ENCODE data around the gene MADD. TPM values are rescaled to one million over a fixed set of nuclear protein-coding genes. Genes with fewer than 3 reads are reported as not detected.
A peak's percentile ranks its signal among the peaks of the same experiment; 100 is the strongest.

MADD gene
- polyA plus RNA-seq, 6 donors from 2014 or later = 12.1 to 24.8 (median 16.4) TPM

DNA sequence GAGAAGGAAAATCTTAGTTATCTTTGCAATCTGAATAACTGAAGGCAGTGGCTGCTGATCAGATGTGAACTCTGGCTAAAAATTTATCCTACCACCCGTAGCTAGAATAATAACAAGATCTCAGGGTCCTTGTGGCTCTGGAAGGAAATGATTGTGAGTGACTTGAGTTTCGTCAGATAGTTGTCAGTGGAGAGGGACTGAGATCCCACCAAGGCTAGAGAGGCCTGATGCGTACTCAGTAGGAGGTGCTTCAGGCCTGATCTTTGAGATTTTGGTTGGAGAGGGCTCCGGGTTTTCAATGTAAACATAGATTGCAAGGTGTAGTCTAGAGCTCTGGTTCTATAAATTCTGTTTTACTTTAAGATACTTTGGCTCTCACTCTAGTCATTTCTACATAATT is 1.4 kb downstream of the MADD start:
- peaks cover 3 to 6% of the 10 kb centered on the region in 2 donors for H3K36me3 Mint-ChIP-seq
- no peaks in the 10 kb centered on the region for H3K9me3 Mint-ChIP-seq
- peak overlapping the region; percentile 0 to 95 (median 40) for H3K27ac Mint-ChIP-seq
- no peaks in the 10 kb centered on the region for H3K27me3 Mint-ChIP-seq
- H3K4me3 Mint-ChIP-seq = peak overlapping the region; percentile 68 to 95 (median 89)
- H3K4me1 Mint-ChIP-seq = peaks cover 45 to 63% (median 56%) of the 10 kb centered on the region in 3 donors
- DNase-seq = no peak
- no peak for ATAC-seq (ENCODE audit: low read depth in 2 of 2)

DNA sequence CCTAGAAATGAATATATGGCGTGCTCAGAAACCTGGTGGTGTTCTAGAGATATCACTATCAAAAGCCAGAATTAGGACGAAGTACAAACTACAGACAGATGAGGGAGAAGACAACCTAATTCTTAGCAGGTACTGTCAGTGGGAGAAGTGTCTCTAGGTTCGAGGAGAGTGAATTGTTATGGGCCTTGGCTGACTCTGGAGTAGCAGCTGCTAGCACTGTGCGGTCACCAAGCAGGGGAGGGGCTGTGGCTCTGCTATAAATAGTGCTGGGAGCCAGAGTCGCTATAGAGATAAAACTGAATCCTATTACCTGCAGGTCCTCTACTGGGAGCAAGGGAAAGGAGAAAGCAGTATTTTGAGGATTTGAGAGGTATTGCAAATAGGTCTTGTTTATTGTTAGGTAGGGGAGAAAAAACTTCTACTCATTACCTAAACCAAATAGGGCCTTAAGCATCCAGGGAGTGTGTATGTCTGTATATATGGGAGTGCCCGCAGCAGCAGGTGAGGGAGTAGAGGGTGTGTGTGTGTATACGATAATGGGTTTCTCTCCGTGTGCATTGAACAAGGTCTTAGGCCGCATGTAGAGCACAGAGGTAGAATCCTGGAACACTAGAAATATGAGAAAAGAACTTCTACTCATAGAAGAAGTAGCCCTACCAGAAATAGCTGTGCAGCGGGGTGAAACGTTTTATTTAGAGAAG is 2.2 kb downstream of the MADD start:
- H3K27ac Mint-ChIP-seq = peak overlapping the region; percentile 8 to 84 (median 70)
- no peaks in the 10 kb centered on the region for H3K27me3 Mint-ChIP-seq
- H3K4me1 Mint-ChIP-seq = peaks cover 45 to 62% (median 57%) of the 10 kb centered on the region in 3 donors
- ATAC-seq (ENCODE audit: low read depth in 2 of 2) (no peak), DNase-seq (no peak)
- peaks cover 8% of the 10 kb centered on the region in 2 donors for H3K36me3 Mint-ChIP-seq
- no peaks in the 10 kb centered on the region for H3K9me3 Mint-ChIP-seq
- peak overlapping the region; percentile 68 to 95 (median 86) for H3K4me3 Mint-ChIP-seq

DNA sequence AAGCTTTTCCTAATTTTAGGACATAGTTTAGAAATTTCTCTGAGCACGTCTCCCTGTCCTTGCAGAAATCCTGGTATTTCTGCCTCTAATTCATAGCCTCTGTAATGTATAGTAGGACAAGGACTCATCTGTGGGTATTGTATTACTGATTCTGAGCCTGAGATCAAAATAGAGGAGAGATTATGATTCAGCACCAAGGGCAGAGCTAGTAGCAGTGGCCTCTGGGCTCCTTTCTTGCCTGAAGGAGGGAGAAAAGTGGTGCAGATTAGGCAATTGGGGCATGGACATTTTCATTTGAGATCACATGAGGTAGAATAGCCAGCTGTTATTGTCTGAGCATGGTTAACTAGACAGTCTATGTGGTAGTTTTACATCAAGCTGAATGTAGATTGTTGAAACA is 2.8 kb downstream of the MADD start:
- peak overlapping the region; percentile 68 to 95 (median 86) for H3K4me3 Mint-ChIP-seq
- DNase-seq (no peak), ATAC-seq (ENCODE audit: low read depth in 2 of 2) (no peak)
- H3K27me3 Mint-ChIP-seq = no peaks in the 10 kb centered on the region
- peaks cover 8% of the 10 kb centered on the region in 2 donors for H3K36me3 Mint-ChIP-seq
- H3K4me1 Mint-ChIP-seq = peaks cover 45 to 58% (median 57%) of the 10 kb centered on the region in 3 donors
- peak overlapping the region in 4 of 6 donors; percentile 2 to 78 (median 24) for H3K27ac Mint-ChIP-seq
- H3K9me3 Mint-ChIP-seq = no peaks in the 10 kb centered on the region

DNA sequence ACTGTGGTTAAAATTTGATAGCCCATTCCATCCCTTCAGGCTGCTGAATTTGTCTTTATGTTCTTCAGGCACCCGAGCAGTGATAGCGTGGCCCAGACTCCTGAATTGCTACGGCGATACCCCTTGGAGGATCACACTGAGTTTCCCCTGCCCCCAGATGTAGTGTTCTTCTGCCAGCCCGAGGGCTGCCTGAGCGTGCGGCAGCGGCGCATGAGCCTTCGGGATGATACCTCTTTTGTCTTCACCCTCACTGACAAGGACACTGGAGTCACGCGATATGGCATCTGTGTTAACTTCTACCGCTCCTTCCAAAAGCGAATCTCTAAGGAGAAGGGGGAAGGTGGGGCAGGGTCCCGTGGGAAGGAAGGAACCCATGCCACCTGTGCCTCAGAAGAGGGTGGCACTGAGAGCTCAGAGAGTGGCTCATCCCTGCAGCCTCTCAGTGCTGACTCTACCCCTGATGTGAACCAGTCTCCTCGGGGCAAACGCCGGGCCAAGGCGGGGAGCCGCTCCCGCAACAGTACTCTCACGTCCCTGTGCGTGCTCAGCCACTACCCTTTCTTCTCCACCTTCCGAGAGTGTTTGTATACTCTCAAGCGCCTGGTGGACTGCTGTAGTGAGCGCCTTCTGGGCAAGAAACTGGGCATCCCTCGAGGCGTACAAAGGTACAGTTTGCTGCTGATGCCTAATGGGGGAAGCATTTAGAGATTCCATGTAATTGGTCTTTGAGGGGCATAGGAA is 4.7 kb downstream of the MADD start:
- ATAC-seq (ENCODE audit: low read depth in 2 of 2) = no peak
- no peak for DNase-seq
- H3K4me3 Mint-ChIP-seq = peak overlapping the region in 1 of 8 donors; percentile 67
- H3K27ac Mint-ChIP-seq = no peak overlapping the region
- no peaks in the 10 kb centered on the region for H3K27me3 Mint-ChIP-seq
- peaks cover 34 to 43% (median 42%) of the 10 kb centered on the region in 3 donors for H3K4me1 Mint-ChIP-seq
- no peaks in the 10 kb centered on the region for H3K9me3 Mint-ChIP-seq
- H3K36me3 Mint-ChIP-seq = peaks cover 8 to 16% of the 10 kb centered on the region in 2 donors

DNA sequence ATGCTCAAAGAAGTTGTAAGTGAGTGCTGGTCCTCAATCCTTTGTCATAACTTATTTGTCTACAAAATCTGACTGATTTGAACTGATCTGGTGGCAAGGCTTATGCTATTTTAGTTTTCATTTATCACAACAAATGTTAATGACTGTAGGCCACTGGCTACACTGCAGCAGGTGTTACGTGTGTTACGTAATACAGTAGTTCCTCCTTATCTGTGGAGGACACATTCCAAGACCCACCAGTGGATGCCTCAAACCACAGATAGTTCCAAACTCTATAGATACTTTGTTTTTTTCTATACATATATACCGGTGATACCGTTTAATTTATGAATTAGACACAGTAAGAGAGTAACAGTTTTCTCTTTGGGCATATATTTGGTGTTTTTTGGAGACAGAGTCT is 7.0 kb downstream of the MADD start:
- Mint-ChIP-seq H3K4me3 (no peak overlapping the region), H3K4me1 (peaks cover 21 to 29% (median 28%) of the 10 kb centered on the region in 3 donors), H3K9me3 (no peaks in the 10 kb centered on the region), H3K36me3 (peaks cover 17 to 21% of the 10 kb centered on the region in 2 donors), H3K27me3 (no peaks in the 10 kb centered on the region), H3K27ac (no peak overlapping the region)
- no peak for DNase-seq
- no peak for ATAC-seq (ENCODE audit: low read depth in 2 of 2)

DNA sequence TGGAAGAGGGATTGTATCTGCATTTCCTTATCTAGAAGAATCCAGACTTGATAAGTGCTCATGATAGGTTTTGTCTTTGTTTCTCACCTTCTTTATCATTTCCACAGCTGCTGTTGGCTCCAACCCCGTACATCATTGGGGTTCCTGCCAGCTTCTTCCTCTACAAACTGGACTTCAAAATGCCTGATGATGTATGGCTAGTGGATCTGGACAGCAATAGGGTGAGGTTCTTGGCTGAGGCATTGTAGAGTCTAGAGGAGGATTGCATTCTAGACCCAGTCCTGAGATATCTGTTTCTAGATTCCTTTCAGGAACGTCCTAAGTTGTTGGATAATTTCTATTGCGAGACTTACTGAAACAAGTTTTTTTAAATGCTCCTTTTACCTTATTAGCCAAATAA is 8.1 kb downstream of the MADD start:
- peak overlapping the region in 1 of 6 donors; percentile 10 for H3K27ac Mint-ChIP-seq
- no peaks in the 10 kb centered on the region for H3K9me3 Mint-ChIP-seq
- peaks cover 10 to 18% (median 17%) of the 10 kb centered on the region in 3 donors for H3K4me1 Mint-ChIP-seq
- no peaks in the 10 kb centered on the region for H3K27me3 Mint-ChIP-seq
- ATAC-seq (ENCODE audit: low read depth in 2 of 2) (no peak), DNase-seq (no peak)
- peaks cover 25 to 27% of the 10 kb centered on the region in 2 donors for H3K36me3 Mint-ChIP-seq
- H3K4me3 Mint-ChIP-seq = no peak overlapping the region

DNA sequence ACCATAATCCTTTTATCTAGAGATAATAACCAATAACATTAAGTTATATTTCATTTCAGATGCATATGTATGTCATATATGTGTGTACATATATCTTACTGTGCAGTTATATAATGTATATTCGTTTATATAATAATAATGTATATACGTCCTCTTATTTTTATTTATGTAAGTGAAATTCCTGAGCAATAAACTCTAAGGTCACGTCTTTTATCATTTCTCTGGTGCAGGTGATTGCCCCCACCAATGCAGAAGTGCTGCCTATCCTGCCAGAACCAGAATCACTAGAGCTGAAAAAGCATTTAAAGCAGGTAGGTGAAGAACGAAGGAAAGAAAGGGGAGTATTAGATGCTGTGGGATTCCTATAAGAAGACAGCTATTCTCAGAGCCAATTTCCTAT is 8.8 kb downstream of the MADD start:
- DNase-seq (no peak), ATAC-seq (ENCODE audit: low read depth in 2 of 2) (no peak)
- Mint-ChIP-seq H3K36me3 (peaks cover 26 to 27% of the 10 kb centered on the region in 2 donors), H3K4me1 (peaks cover 10 to 15% (median 10%) of the 10 kb centered on the region in 3 donors), H3K27ac (no peak overlapping the region), H3K4me3 (no peak overlapping the region), H3K27me3 (no peaks in the 10 kb centered on the region), H3K9me3 (no peaks in the 10 kb centered on the region)

DNA sequence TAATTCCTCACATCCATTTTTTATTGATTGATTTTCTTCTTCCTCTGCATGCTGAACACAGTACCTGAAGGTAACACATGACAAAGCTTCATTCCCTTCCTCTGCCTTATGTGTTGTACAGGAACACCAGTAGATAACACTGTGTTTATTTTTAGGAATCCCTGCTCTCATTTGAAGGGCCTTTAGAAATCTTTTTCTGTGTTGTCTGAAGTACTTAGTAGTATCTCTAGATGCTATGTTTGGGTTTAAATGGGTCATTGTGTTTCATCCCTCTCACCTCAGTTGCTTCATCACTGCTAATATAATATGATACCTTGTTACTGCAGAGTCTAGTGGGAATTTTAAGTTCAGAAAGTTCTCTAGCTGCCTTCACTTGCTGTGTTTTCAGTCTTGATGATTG is 10.2 kb downstream of the MADD start:
- ATAC-seq (ENCODE audit: low read depth in 2 of 2) (no peak), DNase-seq (no peak)
- H3K4me3 Mint-ChIP-seq = no peak overlapping the region

DNA sequence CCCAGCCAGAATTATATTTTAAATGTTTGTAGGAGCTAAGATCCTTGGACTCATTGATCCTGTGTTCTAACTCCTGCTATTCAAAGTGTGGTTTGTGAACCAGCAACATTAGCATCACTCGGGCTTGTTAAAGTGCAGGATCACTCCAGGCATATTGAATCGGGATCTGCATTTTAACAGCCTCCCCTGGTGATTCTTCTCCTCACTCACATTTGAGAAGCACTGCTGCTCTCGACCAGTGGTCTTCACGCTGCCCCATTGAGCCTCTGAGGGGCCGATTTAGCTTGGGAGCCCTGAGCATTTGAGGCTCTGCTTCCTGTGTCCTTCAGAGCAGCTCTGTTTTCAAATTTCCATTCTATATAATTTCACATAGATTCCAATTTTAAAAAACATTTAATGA is 10.9 kb downstream of the MADD start:
- H3K9me3 Mint-ChIP-seq = no peaks in the 10 kb centered on the region
- H3K27ac Mint-ChIP-seq = no peak overlapping the region
- DNase-seq (no peak), ATAC-seq (ENCODE audit: low read depth in 2 of 2) (no peak)
- H3K36me3 Mint-ChIP-seq = peaks cover 34 to 45% of the 10 kb centered on the region in 2 donors
- H3K27me3 Mint-ChIP-seq = no peaks in the 10 kb centered on the region
- H3K4me1 Mint-ChIP-seq = peaks cover 3 to 9% (median 5%) of the 10 kb centered on the region in 3 donors
- no peak overlapping the region for H3K4me3 Mint-ChIP-seq

More for the DNA sequence above, 10.2 kb downstream of the MADD start:
- Mint-ChIP-seq H3K36me3 (peaks cover 27 to 38% of the 10 kb centered on the region in 2 donors), H3K27ac (peak overlapping the region in 1 of 6 donors; percentile 14), H3K9me3 (no peaks in the 10 kb centered on the region), H3K4me1 (peaks cover 3 to 9% (median 7%) of the 10 kb centered on the region in 3 donors), H3K27me3 (no peaks in the 10 kb centered on the region)

DNA sequence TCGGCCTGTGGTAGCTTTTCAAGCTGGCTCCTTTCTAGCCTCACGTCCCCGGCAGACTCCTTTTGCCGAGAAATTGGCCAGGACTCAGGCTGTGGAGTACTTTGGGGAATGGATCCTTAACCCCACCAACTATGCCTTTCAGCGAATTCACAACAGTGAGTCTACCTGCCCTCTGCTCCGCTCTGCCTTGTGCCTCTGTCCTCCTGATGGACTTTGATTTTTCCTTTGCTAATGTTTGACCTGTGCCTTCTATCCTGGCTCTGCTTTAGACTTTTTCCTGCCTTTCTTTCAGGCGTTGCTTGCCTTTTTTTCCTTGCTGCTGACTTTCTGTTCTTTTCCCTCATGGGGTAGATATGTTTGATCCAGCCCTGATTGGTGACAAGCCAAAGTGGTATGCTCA is 12.5 kb downstream of the MADD start:
- Mint-ChIP-seq H3K4me1 (peaks cover 0 to 4% (median 0%) of the 10 kb centered on the region in 3 donors), H3K4me3 (no peak overlapping the region), H3K27me3 (no peaks in the 10 kb centered on the region), H3K36me3 (peaks cover 27 to 44% of the 10 kb centered on the region in 2 donors), H3K9me3 (no peaks in the 10 kb centered on the region), H3K27ac (no peak overlapping the region)
- ATAC-seq (ENCODE audit: low read depth in 2 of 2) (no peak), DNase-seq (no peak)

DNA sequence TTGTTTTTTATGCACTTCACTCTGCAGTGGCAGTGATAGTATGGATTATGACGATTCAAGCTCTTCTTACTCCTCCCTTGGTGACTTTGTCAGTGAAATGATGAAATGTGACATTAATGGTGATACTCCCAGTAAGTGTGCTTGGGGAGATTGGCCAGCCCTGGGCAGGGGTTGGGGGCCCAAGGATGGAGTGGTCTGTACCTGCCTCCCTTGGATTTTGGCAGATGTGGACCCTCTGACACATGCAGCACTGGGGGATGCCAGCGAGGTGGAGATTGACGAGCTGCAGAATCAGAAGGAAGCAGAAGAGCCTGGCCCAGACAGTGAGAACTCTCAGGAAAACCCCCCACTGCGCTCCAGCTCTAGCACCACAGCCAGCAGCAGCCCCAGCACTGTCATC is 14.2 kb downstream of the MADD start:
- no peak for ATAC-seq (ENCODE audit: low read depth in 2 of 2)
- no peak overlapping the region for H3K4me3 Mint-ChIP-seq
- H3K4me1 Mint-ChIP-seq = peaks cover 0 to 4% (median 0%) of the 10 kb centered on the region in 3 donors
- peaks cover 19 to 46% of the 10 kb centered on the region in 2 donors for H3K36me3 Mint-ChIP-seq
- peak overlapping the region in 3 of 6 donors; percentile 28 to 83 (median 79) for H3K27ac Mint-ChIP-seq
- DNase-seq = no peak
- no peaks in the 10 kb centered on the region for H3K27me3 Mint-ChIP-seq
- no peaks in the 10 kb centered on the region for H3K9me3 Mint-ChIP-seq

DNA sequence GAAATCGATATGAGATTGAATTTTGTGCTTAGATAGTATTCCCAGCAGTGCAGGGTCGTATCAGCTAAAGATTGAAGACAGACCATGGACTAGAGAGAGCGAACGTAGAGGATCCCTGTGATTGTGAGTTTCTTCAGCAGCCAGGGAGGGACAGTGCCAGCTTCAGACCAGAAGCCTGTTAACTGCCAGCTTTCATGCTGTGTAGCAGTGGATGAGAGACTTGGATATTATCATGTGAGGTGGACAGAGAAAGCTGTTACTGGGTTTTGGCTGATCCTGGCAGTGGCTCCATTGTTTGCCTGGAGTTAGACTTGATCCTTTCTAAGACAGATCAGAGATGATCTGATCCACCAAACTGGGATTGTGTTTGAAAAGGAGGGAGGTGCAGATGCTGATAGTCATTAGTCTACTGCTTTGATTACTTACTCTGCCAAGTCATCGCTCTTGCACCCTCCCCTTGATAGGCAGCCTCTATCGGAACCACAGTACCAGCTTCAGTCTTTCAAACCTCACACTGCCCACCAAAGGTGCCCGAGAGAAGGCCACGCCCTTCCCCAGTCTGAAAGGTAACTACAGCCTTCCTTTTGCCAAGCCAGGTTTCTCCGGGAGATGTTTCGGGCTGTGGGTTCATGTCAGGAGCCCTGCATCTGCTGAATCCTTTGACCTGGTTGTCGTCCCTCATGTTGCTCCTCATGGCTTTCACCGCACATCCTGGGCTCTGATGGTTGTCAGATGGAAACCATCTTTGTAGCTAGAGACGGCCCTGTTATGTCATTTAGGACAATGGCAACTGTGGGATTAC is 16.2 kb downstream of the MADD start:
- no peak for ATAC-seq (ENCODE audit: low read depth in 2 of 2)
- Mint-ChIP-seq H3K27ac (peak overlapping the region in 1 of 6 donors; percentile 82), H3K9me3 (no peaks in the 10 kb centered on the region)

DNA sequence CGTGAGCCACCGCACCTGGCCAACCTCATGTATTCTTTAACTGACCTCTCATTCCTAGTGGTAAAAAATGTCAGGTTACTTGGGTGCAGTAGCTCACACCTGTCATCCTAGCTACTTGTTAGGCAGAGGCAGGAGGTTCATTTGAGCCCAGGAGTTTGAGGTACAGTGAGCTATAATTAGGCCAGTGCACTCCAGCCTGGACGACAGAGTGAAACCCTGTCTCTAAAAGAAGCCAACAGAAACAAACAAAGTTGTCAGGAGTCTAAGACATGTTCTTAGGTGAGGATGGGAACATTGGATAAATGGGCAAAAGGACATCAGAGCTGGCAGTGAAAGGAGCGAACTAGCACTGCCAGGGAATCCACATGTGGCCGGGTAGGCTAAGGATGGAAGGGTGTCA is 18.1 kb downstream of the MADD start:
- no peak overlapping the region for H3K4me3 Mint-ChIP-seq
- H3K27ac Mint-ChIP-seq = peak overlapping the region in 1 of 6 donors; percentile 28
- H3K4me1 Mint-ChIP-seq = peaks cover 0 to 8% (median 0%) of the 10 kb centered on the region in 3 donors
- H3K36me3 Mint-ChIP-seq = peaks cover 31 to 59% of the 10 kb centered on the region in 2 donors
- ATAC-seq (ENCODE audit: low read depth in 2 of 2) (no peak), DNase-seq (no peak)
- H3K27me3 Mint-ChIP-seq = no peaks in the 10 kb centered on the region
- no peaks in the 10 kb centered on the region for H3K9me3 Mint-ChIP-seq

More for the DNA sequence above, 16.2 kb downstream of the MADD start:
- no peak for DNase-seq
- H3K36me3 Mint-ChIP-seq = peaks cover 26 to 58% of the 10 kb centered on the region in 2 donors
- no peaks in the 10 kb centered on the region for H3K27me3 Mint-ChIP-seq
- no peak overlapping the region for H3K4me3 Mint-ChIP-seq
- peaks cover 0 to 8% (median 0%) of the 10 kb centered on the region in 3 donors for H3K4me1 Mint-ChIP-seq

Data from naive B cell (primary cell).